Liver (tissue), 9 donors: ENCODE data around the gene SLFN11. TPM values are rescaled to one million over a fixed set of nuclear protein-coding genes. Genes with fewer than 3 reads are reported as not detected.

Source experiments
- DNase-seq: peaks from one replicate; pipeline ENCODE4 v3.0.0-alpha.2; 2017; ENCODE audit warnings: low spot score
- H3K27ac ChIP-seq, 2 donors: one replicate each; pipeline ENCODE4 v1.7.0; 2013; ENCODE audit warnings: inconsistent platforms in 2 of 2, low read length in 2 of 2, control low read depth in 1 of 2, low read depth in 1 of 2, mild to moderate bottlenecking in 1 of 2
- H3K27me3 ChIP-seq, 4 donors: one replicate each; pipeline versions ENCODE4 v1.6.1 to v1.7.0; 2013; ENCODE audit warnings: low read length in 3 of 4, inconsistent platforms in 1 of 4, mild to moderate bottlenecking in 1 of 4, moderate library complexity in 1 of 4; ENCODE audit not compliant: control insufficient read depth in 4 of 4, insufficient read depth in 4 of 4
- H3K36me3 ChIP-seq, 4 donors: one replicate each; pipeline versions ENCODE4 v1.6.1 to v1.7.0; 2013; ENCODE audit warnings: low read length in 3 of 4, mild to moderate bottlenecking in 3 of 4, low read depth in 1 of 4, moderate library complexity in 1 of 4; ENCODE audit not compliant: control insufficient read depth in 4 of 4, insufficient read depth in 3 of 4
- H3K4me1 ChIP-seq, 4 donors: one replicate each; pipeline versions ENCODE4 v1.6.1 to v1.7.0; 2013; ENCODE audit warnings: low read length in 3 of 4, mild to moderate bottlenecking in 3 of 4, moderate library complexity in 1 of 4; ENCODE audit not compliant: control insufficient read depth in 4 of 4, insufficient read depth in 4 of 4
- H3K4me3 ChIP-seq, 3 donors: one replicate each; pipeline versions ENCODE4 v1.6.1 to v1.7.0; 2013; ENCODE audit warnings: low read length in 3 of 3, control low read depth in 1 of 3, low read depth in 1 of 3, mild to moderate bottlenecking in 1 of 3
- H3K9ac ChIP-seq, 2 donors: one replicate each; pipeline ENCODE4 v1.7.0; 2013; ENCODE audit warnings: low read length in 2 of 2, mild to moderate bottlenecking in 2 of 2, moderate library complexity in 2 of 2, control low read depth in 1 of 2, low read depth in 1 of 2
- H3K9me3 ChIP-seq, 4 donors: one replicate each; pipeline versions ENCODE4 v1.6.1 to v1.7.0; 2013; ENCODE audit warnings: low read length in 3 of 4; ENCODE audit not compliant: control insufficient read depth in 4 of 4
- ATF3 ChIP-seq: IDR thresholded peaks from 2 replicates; pipeline ENCODE4 v1.6.1; 2016; ENCODE audit warnings: antibody characterized with exemption
- EGR1 ChIP-seq, 2 donors: IDR thresholded peaks; 2 replicates each; pipeline ENCODE4 v1.6.1; 2016 to 2018; ENCODE audit warnings: antibody characterized with exemption in 2 of 2, low read depth in 2 of 2
- FOXA2 ChIP-seq: IDR thresholded peaks from 2 replicates; pipeline ENCODE4 v1.6.1; 2016; ENCODE audit warnings: antibody characterized with exemption
- HNF4A ChIP-seq, 2 donors: conservative IDR thresholded peaks; 2 replicates each; pipeline ENCODE4 v1.6.1; 2016; ENCODE audit warnings: antibody characterized with exemption in 2 of 2, mild to moderate bottlenecking in 2 of 2
- HNF4G ChIP-seq: IDR thresholded peaks from 2 replicates; pipeline ENCODE4 v1.6.1; 2016; ENCODE audit warnings: antibody characterized with exemption
- JUND ChIP-seq, 2 donors: IDR thresholded peaks; 2 replicates each; pipeline ENCODE4 v1.6.1; 2016; ENCODE audit warnings: antibody characterized with exemption in 2 of 2
- NR2F2 ChIP-seq: IDR thresholded peaks from 2 replicates; pipeline ENCODE4 v1.6.1; 2016; ENCODE audit warnings: antibody characterized with exemption
- RAD21 ChIP-seq, 2 donors: IDR thresholded peaks; 2 replicates each; pipeline ENCODE4 v1.6.1; 2016; ENCODE audit warnings: antibody characterized with exemption in 2 of 2, mild to moderate bottlenecking in 2 of 2
- REST ChIP-seq: IDR thresholded peaks from 2 replicates; pipeline ENCODE4 v1.6.1; 2016; ENCODE audit warnings: antibody characterized with exemption, mild to moderate bottlenecking
- RXRA ChIP-seq, 2 donors: IDR thresholded peaks; 2 replicates each; pipeline ENCODE4 v1.6.1; 2017 to 2018; ENCODE audit warnings: antibody characterized with exemption in 2 of 2, mild to moderate bottlenecking in 1 of 2
- TAF1 ChIP-seq: conservative IDR thresholded peaks from 2 replicates; pipeline ENCODE4 v1.6.1; 2016; ENCODE audit warnings: antibody characterized with exemption, mild to moderate bottlenecking
- YY1 ChIP-seq: IDR thresholded peaks from 2 replicates; pipeline ENCODE4 v1.6.1; 2016; ENCODE audit warnings: antibody characterized with exemption, mild to moderate bottlenecking
- ZBTB33 ChIP-seq: IDR thresholded peaks from 2 replicates; pipeline ENCODE4 v1.6.1; 2016; ENCODE audit warnings: antibody characterized with exemption
- WGBS: extraction: QIAGEN DNeasy Blood & Tissue Kit; methylation state at CpG from one replicate; pipeline ENCODE4 v1.1.7; 2013; 5-methylcytosine and 5-hydroxymethylcytosine counted together
- polyA plus RNA-seq, 2 donors: library from polyadenylated mRNA; stranded (reverse) in 1 of 2; unstranded in 1 of 2; fragments of 200-250 nt in 1 of 2; fragments of >200 nt in 1 of 2; fragmentation: Nextera tagmentation in 1 of 2; extraction: Ambion mirVana in 1 of 2; gene quantifications; one replicate each; pipeline versions ENCODE4 v1.2.1 to v1.2.3, GENCODE V29; 2013 to 2015
- total RNA-seq, 2 donors: library from RNA; depleted of rRNA; stranded (reverse); fragments of >200 nt; gene quantifications; one replicate each; pipeline ENCODE4 v1.2.3, GENCODE V29; 2014
- TF ChIP-seq, protein P1 (sequence below): IDR thresholded peaks from 2 replicates; pipeline ENCODE4 v1.6.1; 2016; ENCODE audit warnings: antibody characterized with exemption
- TF ChIP-seq, protein P2 (sequence below): fragments of 150-350 bp; IDR thresholded peaks from 2 replicates; pipeline ENCODE4 v1.5.1; 2017; ENCODE audit warnings: improper control_type of control experiment, low read depth, low read length; ENCODE audit not compliant: missing input control
- donor health status: healthy.
- donor health status: healthy.
- donor health status: healthy.
- donor health status: healthy.
- donor health status: healthy.

SLFN11 gene
- total and polyA plus RNA-seq, 4 donors = 1.6 to 18.7 (median 6.2) TPM

GRCh38 chr17:35390663-35391062, 17.2 kb upstream of the SLFN11 start:
- Histone ChIP-seq H3K36me3 (no peaks in the 10 kb centered on the region), H3K9ac (no peak overlapping the region), H3K4me3 (no peak overlapping the region), H3K27me3 (peaks cover 0 to 9% (median 2%) of the 10 kb centered on the region in 4 donors), H3K27ac (no peak overlapping the region), H3K4me1 (no peaks in the 10 kb centered on the region), H3K9me3 (no peaks in the 10 kb centered on the region)
- no peak for DNase-seq
- 52% methylated on average over 2 of the region's 2 CpGs for WGBS
- no peak for TF ChIP-seq HNF4G
- TF ChIP-seq REST = no peak
- no peak for TF ChIP-seq NR2F2
- no peak for TF ChIP-seq ZBTB33
- TF ChIP-seq YY1 = no peak
- no peak for TF ChIP-seq RAD21 (IDR thresholded peaks at IDR 0.05)
- TF ChIP-seq, protein P1, sequence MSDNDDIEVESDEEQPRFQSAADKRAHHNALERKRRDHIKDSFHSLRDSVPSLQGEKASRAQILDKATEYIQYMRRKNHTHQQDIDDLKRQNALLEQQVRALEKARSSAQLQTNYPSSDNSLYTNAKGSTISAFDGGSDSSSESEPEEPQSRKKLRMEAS = no peak
- no peak for TF ChIP-seq EGR1 (IDR thresholded peaks at IDR 0.05; ENCODE audit: low read depth in 2 of 2)
- TF ChIP-seq JUND (IDR thresholded peaks at IDR 0.05) = no peak
- TF ChIP-seq HNF4A (conservative IDR thresholded peaks at IDR 0.05) = no peak
- TF ChIP-seq FOXA2 = no peak
- TF ChIP-seq, protein P2, sequence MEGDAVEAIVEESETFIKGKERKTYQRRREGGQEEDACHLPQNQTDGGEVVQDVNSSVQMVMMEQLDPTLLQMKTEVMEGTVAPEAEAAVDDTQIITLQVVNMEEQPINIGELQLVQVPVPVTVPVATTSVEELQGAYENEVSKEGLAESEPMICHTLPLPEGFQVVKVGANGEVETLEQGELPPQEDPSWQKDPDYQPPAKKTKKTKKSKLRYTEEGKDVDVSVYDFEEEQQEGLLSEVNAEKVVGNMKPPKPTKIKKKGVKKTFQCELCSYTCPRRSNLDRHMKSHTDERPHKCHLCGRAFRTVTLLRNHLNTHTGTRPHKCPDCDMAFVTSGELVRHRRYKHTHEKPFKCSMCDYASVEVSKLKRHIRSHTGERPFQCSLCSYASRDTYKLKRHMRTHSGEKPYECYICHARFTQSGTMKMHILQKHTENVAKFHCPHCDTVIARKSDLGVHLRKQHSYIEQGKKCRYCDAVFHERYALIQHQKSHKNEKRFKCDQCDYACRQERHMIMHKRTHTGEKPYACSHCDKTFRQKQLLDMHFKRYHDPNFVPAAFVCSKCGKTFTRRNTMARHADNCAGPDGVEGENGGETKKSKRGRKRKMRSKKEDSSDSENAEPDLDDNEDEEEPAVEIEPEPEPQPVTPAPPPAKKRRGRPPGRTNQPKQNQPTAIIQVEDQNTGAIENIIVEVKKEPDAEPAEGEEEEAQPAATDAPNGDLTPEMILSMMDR = no peak
- TF ChIP-seq RXRA (IDR thresholded peaks at IDR 0.05) = no peak
- no peak for TF ChIP-seq TAF1

DNA sequence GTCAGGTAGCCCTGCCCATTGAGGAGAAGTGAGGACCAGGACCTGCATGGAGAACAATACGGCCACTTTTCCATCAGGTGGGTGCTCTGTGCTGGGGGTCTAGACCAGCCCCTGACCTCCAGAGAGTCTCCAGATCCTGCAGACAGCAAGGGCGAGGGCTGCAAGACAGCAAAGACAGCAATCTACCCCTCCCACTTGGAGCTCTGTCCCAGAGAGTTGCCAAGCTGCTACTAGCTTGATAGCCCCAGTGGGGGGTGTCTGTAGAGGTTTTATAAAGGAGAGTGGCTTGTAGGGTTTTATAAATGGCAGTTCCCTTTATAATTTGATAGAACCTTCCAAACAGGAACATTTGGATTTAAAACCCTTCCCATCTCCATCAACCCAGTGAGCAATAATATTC, 16.7 kb upstream of the SLFN11 start:
- Histone ChIP-seq H3K36me3 (no peaks in the 10 kb centered on the region), H3K4me3 (no peak overlapping the region), H3K4me1 (no peaks in the 10 kb centered on the region), H3K27me3 (peaks cover 0 to 9% (median 2%) of the 10 kb centered on the region in 4 donors), H3K9ac (no peak overlapping the region), H3K27ac (no peak overlapping the region), H3K9me3 (no peaks in the 10 kb centered on the region)
- TF ChIP-seq REST = no peak
- TF ChIP-seq RAD21 (IDR thresholded peaks at IDR 0.05) = no peak
- TF ChIP-seq, protein P1 = no peak
- no peak for TF ChIP-seq ZBTB33
- TF ChIP-seq TAF1 = no peak
- no peak for TF ChIP-seq FOXA2
- no peak for TF ChIP-seq ATF3
- no peak for TF ChIP-seq JUND (IDR thresholded peaks at IDR 0.05)
- TF ChIP-seq EGR1 (IDR thresholded peaks at IDR 0.05; ENCODE audit: low read depth in 2 of 2) = no peak
- TF ChIP-seq NR2F2 = no peak
- no peak for TF ChIP-seq HNF4G
- WGBS = 63% methylated on average over 2 of the region's 2 CpGs
- DNase-seq = no peak
